Psoas muscle (tissue), 8 donors: ENCODE results near the gene CNTNAP2. TPM values are rescaled to one million over a fixed set of nuclear protein-coding genes. Genes with fewer than 3 reads are reported as not detected.

Source experiments
- ATAC-seq, 4 donors: fragments of 200-7000 bp; cut with Tn5 transposase; one replicate each; pipeline ENCODE4 v1.9.1; 2020; ENCODE audit warnings: moderate library complexity in 3 of 4, mild to moderate bottlenecking in 2 of 4
- DNase-seq, 2 donors: peaks; one replicate each; pipeline ENCODE4 v3.0.0-alpha.2; 2020
- H3K27ac ChIP-seq: fragments of 200-600 bp; one replicate; pipeline ENCODE4 v1.8.0; 2022
- H3K27me3 ChIP-seq, 3 donors: fragments of 200-600 bp in 1 of 3; one replicate each; pipeline versions ENCODE4 v1.6.1 to v1.8.0; 2013 to 2022; ENCODE audit warnings: low read length in 2 of 3, mild to moderate bottlenecking in 2 of 3, moderate library complexity in 1 of 3; ENCODE audit not compliant: insufficient read depth in 3 of 3
- H3K36me3 ChIP-seq, 2 donors: fragments of 200-600 bp in 1 of 2; one replicate each; pipeline versions ENCODE4 v1.6.1 to v1.8.0; 2013 to 2022; ENCODE audit warnings: low read depth in 1 of 2, mild to moderate bottlenecking in 1 of 2, moderate library complexity in 1 of 2; ENCODE audit not compliant: insufficient read depth in 1 of 2
- H3K4me1 ChIP-seq: fragments of 200-600 bp; one replicate; pipeline ENCODE4 v1.8.0; 2022
- H3K4me3 ChIP-seq: fragments of 200-600 bp; one replicate; pipeline ENCODE4 v1.8.0; 2022; ENCODE audit warnings: mild to moderate bottlenecking
- H3K9me3 ChIP-seq: fragments of 200-600 bp; one replicate; pipeline ENCODE4 v1.8.0; 2022
- WGBS, 3 donors: extraction: QIAGEN DNeasy Blood & Tissue Kit; methylation state at CpG; one replicate each; pipeline versions ENCODE4 v1.1.6 to v1.1.7; 2013; 5-methylcytosine and 5-hydroxymethylcytosine counted together
- intact Hi-C, 2 donors: fragments of 100-400 bp; cut with DNase I; formaldehyde crosslinking; loops; one replicate each; pipeline versions ENCODE4 v1.11.0 to v1.14.2; 2022
- polyA plus RNA-seq, 3 donors: library from polyadenylated mRNA; stranded (reverse); fragments of 200-250 nt; gene quantifications; one replicate each; pipeline ENCODE4 v1.2.3, GENCODE V29; 2013
- total RNA-seq, 4 donors: library from RNA; stranded (reverse); fragmentation: NEBNext Ultra II Directional in 2 of 4; extraction: Animal tissue kit (Norgen Biotek cat#: 25700) in 2 of 4; gene quantifications; one replicate each; pipeline versions ENCODE4 v1.2.1 to v1.2.4, GENCODE V29; 2021 to 2023
- TF ChIP-seq, protein P1 (sequence below): fragments of 200-600 bp; IDR thresholded peaks from one replicate; pipeline ENCODE4 v1.8.0; 2022; ENCODE audit warnings: antibody characterized with exemption
- donor health status: healthy with polysubstance abuse.
- donor health status: DM: no; HTN: no; CAD: no; lungs with moderate emphysema.
- donor health status: Bipolar disorder and iron deficiency.
- donor health status: healthy.
- donor health status: DM: yes; HTN: yes; CAD: no.
- donor health status: DM: no; HTN: no; CAD: no.
- donor health status: DM: no; HTN: no; CAD: no.
- donor health status: DM: yes; HTN: yes; CAD: no.

CNTNAP2 gene
- total and polyA plus RNA-seq, 7 donors: 0.01 to 0.13 TPM; not detected in 5

DNA sequence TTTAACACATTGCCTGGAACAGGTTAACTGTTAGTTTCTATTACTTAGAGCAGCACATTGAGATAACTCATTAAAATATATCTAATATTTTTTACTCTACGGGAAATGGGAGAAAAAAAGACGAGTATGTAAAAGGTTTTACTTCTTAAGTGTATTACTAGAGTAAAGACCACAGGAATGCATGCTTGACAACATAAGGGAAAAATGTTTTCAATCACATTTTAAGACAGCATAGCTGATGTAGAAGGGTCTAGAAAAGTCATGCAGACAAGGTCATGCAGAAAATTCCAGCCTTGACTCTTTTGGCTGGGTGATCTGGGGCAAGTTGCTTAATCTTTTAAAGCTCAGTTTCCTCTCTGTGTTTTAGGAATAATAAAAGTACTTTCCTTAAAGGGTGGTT, 806.2 kb downstream of the CNTNAP2 start:
- no peak for DNase-seq
- Histone ChIP-seq H3K4me1 (no peaks in the 10 kb centered on the region), H3K27me3 (no peaks in the 10 kb centered on the region), H3K4me3 (no peak overlapping the region), H3K36me3 (no peaks in the 10 kb centered on the region), H3K27ac (no peak overlapping the region), H3K9me3 (no peaks in the 10 kb centered on the region)
- ATAC-seq: no peak
- intact Hi-C loops: no loop called here
- TF ChIP-seq, protein P1, sequence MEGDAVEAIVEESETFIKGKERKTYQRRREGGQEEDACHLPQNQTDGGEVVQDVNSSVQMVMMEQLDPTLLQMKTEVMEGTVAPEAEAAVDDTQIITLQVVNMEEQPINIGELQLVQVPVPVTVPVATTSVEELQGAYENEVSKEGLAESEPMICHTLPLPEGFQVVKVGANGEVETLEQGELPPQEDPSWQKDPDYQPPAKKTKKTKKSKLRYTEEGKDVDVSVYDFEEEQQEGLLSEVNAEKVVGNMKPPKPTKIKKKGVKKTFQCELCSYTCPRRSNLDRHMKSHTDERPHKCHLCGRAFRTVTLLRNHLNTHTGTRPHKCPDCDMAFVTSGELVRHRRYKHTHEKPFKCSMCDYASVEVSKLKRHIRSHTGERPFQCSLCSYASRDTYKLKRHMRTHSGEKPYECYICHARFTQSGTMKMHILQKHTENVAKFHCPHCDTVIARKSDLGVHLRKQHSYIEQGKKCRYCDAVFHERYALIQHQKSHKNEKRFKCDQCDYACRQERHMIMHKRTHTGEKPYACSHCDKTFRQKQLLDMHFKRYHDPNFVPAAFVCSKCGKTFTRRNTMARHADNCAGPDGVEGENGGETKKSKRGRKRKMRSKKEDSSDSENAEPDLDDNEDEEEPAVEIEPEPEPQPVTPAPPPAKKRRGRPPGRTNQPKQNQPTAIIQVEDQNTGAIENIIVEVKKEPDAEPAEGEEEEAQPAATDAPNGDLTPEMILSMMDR: no peak
- 43 to 54% (median 49%) methylated on average over 2 of the region's 2 CpGs for WGBS, 3 donors

DNA sequence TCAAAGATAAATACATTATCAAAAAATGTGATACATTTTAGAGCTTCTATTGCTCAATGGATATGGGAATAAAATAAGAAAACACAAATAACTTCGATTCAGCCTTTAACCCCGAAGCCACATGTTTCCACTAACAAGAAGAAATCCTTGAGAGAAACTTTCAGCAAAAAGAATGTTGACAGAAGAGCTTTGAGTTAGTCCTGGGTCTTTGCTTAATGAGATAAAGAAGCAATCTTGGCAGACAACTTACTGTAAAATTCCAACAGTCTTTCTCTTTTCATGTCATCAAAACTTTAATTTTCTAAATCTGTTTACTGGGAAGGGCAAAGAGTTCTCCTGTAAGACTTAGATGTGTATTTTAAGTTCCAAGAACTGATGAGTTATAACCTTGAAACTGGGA, 810.2 kb downstream of the CNTNAP2 start:
- ATAC-seq: no peak
- DNase-seq: no peak
- H3K4me1 ChIP-seq: no peaks in the 10 kb centered on the region
- no peaks in the 10 kb centered on the region for H3K36me3 ChIP-seq
- whole genome bisulfite sequencing, 3 donors: 56 to 70% (median 57%) methylated on average over 2 of the region's 2 CpGs
- no peak overlapping the region for H3K27ac ChIP-seq
- H3K27me3 ChIP-seq: no peaks in the 10 kb centered on the region
- H3K4me3 ChIP-seq: no peak overlapping the region
- intact Hi-C loops: no loop called here
- no peaks in the 10 kb centered on the region for H3K9me3 ChIP-seq
- TF ChIP-seq, protein P1: no peak

DNA sequence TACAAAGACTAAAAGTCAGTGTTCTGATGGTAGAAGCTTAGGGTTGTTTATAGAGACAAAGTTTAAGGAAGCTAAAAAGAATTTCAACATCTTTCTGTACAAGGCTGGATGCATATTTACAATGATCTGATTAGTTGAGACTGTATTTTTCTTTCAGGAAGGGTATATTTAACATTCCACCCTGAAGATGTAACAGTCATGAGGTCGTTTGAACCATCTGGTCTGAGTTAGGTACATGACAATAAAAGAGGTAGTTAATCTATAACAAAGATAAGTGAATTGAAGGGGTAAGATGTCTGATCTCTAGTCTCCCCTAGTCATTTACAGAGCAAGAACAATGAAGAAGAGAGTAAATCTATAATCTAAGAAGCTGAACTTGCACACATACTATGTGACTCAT, 821.2 kb downstream of the CNTNAP2 start:
- Histone ChIP-seq H3K27me3 (no peaks in the 10 kb centered on the region), H3K4me3 (no peak overlapping the region), H3K36me3 (no peaks in the 10 kb centered on the region), H3K27ac (no peak overlapping the region), H3K9me3 (no peaks in the 10 kb centered on the region), H3K4me1 (no peaks in the 10 kb centered on the region)
- DNase-seq (no peak), ATAC-seq (no peak)
- intact Hi-C loops: no loop called here
- TF ChIP-seq, protein P1: no peak
- 20 to 30% (median 26%) methylated on average over 1 of the region's 1 CpG for WGBS, 3 donors

DNA sequence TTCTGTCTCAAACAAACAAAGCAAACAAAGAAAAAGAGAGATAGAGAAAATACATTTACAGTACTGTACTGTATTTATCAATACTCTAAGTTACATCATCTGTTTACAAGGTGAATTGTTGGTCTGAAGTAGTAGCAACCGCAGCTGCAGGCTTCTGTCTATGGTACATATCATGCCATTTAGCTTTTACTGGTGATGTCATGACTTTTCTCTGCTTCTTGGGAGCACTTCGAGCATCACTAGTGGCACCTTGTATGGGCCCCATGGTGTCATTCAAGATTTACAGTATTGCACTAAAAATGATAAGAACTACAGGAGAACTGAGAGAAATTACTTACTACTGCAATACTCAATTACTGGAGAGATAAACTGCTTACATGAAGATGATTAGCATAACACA, 826.9 kb downstream of the CNTNAP2 start:
- TF ChIP-seq, protein P1: no peak
- no peak for ATAC-seq
- Histone ChIP-seq H3K4me1 (no peaks in the 10 kb centered on the region), H3K9me3 (no peaks in the 10 kb centered on the region), H3K27ac (no peak overlapping the region), H3K27me3 (no peaks in the 10 kb centered on the region), H3K4me3 (no peak overlapping the region), H3K36me3 (no peaks in the 10 kb centered on the region)
- 61 to 83% (median 71%) methylated on average over 2 of the region's 2 CpGs for WGBS, 3 donors
- intact Hi-C loops: no loop called here
- DNase-seq: no peak

DNA sequence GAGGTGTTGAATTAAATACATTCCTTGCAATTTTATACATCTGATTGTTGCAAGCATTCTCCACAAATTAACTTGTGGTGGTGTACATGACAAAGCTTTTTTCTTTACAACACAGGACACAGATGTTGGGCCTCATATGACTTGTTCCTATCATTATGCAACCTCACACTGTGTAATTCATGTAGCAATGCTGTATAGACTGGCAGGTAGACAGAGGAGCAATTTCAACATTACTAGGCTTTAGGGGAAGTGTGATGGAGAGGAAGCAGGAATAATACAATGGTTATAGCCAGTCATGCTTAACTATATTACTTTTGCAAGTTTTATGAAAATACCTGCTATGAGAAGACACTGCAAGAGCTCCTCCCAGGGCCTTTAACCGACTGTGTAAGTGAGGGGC, 832.1 kb downstream of the CNTNAP2 start:
- no peaks in the 10 kb centered on the region for H3K4me1 ChIP-seq
- WGBS, 3 donors: 57 to 79% (median 68%) methylated on average over 1 of the region's 1 CpG
- no peak overlapping the region for H3K4me3 ChIP-seq
- TF ChIP-seq, protein P1: no peak
- DNase-seq: no peak
- no peaks in the 10 kb centered on the region for H3K27me3 ChIP-seq
- no peak for ATAC-seq
- no peaks in the 10 kb centered on the region for H3K9me3 ChIP-seq
- intact Hi-C loops: no loop called here
- no peaks in the 10 kb centered on the region for H3K36me3 ChIP-seq
- H3K27ac ChIP-seq: no peak overlapping the region
